SIG-M5 (cell line): ENCODE measurements around the gene KNDC1.

ENCODE experiments used
- DNase-seq: peaks from one replicate; lab custom pipeline; 2025; lab: John Stamatoyannopoulos, UW

The KNDC1 gene

DNA sequence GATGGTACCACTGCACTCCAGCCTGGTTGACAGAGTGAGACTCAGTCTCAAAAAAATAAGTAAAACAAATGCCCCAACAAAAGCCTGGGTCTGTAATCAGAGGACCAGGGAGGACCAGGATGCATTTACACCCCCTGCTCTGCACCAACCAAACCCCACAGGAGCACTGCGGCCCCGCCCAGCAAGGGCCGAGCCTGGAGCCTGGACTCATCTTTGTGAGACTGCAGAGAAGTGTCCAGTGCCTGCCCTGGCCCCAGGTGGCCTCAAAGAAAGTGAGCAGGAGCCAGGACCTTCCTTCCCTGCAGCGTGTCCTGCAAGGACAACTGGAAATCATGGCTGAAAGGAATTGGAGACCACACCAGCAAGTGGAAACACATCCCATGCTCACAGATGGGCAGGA lies 31.6 kb downstream of the KNDC1 start:
- no peak for DNase-seq

DNA sequence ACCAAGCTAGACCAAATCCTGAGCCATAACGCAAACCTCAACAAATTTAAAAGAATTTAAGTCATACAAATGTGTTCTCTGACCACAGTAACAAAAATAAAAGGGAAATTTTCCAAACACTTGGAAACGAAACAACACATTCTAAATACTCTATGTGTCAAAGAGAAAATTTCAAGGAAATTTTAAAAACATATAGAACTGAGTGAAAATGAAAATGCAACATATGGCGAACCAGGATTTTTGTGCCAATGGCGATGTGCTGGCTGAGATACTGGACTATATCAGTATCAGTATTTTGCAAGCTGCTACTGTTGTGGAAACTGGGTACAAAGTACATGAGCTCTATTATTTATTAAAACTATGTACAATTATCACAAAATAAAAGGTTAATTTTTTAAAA lies 34.1 kb downstream of the KNDC1 start:
- no peak for DNase-seq

DNA sequence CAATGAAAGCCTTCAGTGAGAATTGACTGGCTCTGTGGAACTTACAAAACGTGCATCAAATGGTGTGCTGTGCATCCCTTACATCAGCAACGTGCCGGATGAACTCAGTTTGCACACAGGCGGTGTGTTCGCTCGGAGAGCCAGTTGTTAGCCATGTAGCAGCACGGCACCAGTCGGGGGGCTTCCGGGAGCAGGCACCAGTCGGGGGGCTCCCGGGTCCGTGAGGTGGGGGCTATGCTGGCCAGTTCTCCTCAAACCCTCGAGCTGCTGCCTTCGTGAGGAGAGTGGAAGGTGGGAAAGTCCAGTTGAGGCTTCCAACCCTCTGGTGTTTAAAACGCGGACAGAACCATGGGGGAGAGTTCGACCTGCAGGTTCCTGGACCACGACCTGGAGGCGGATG lies 35.1 kb downstream of the KNDC1 start:
- DNase-seq, result no peak

DNA sequence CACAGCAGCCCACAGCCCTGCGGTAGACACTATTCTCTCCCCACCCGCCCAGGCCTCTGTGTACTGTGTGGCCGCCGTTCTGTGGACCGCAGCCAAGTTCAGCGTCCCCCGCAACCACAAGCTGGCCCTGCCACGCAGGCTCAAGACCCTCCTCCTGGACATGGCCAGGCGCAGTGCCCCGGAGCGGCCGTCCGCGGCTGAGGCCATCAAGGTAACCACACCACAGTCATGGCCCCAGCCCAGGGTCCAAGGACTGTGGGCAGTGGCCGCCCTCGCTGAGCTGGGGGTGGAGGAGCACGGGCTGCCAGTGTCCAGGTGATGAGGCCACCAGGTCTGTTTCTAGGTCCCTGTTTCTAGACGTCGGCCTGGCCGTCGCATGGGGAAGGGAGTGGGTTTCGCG lies 35.6 kb downstream of the KNDC1 start:
- no peak for DNase-seq

DNA sequence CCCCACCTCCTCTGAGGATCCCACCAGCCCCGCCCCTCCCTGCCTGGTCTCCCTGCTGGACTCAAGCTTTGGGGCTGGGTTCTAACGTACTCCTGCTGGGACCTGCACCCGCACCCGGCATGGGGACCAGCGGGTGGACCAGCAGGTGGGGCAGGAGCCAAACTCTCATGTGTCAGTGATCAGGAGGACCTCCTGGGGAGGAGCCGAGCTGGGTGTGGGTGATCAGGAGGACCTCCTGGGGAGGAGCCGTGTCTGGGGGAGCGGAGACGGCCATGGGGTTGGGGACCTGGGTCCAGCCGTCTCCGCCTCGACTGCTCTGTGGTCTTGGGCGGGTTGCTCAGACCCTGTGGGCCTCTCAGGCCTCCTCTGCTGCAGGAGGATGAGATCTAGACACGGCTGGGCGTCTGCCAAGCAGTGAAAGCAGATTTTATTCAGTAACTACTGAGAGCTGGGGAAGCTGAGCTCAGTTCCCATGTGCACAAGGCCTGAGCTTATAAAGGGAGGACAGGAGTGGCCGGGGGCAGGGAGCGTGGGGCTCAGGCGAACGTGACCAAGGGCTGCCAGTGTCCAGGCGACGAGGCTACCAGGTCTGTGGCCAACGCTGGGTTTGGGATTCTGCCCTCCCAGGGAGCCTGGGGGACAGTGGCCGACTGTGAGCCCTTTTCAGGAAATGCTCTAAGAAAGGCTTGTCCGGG lies 36.3 kb downstream of the KNDC1 start:
- DNase-seq, result no peak

DNA sequence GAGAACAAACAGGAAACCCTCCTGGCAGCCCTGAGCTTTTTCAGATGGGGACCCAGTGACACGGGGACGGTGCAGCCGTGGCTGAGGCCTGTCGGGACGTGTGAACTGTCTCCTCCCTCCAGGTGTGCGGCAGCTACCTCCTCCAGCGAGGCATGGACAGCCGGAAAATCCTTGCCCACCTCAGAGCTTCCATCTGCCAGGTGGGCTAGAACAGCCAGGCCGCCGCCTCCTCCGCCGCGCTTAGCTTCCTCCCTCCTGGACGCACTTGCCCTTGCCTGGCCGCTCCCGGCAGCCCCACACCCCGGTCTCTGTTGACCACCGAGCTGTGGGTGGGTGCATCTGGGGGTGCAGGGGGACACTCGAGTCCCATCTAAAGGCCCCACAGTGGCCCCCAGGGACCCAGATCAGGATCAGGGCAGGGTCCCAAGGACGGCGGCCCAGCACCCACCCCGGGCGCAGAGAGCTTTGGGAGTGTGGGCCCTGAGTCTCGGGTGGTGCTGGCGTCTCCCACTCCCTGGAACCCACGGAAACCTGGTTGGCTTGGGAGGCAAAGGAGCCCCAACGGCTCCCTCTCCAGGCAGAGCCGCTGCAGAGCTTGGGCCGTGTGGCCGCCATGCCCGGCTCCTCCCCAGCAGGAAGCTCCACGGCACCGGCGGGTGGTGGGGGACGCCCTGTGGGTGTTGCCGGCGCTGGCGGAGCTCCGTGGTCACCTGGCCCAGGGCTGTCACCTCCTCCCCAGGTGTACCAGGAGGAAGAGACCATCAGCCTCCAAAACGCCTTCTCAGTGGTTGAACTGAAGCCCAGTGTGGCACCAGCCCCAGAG lies 37.1 kb downstream of the KNDC1 start:
- DNase-seq, result no peak

DNA sequence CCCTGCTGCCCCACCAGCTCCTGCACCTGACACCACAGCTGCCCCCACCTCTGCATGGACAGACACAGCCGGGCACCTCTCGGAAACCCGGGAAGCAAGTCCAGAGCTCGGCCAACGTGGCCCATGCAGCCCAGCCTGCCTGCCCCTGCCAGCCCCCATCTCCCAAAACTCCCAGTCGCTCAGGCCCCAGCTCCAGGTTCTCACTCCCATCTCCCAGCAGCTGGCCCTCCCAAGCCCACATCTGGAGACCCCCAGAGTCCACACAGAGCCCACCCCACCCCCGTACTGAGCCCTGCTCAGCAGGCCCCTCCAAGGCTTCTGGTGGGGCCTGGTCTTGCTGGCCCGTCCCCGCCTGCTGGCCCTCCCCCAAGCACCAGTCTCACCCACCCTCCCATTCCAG lies 37.8 kb downstream of the KNDC1 start:
- no peak for DNase-seq

DNA sequence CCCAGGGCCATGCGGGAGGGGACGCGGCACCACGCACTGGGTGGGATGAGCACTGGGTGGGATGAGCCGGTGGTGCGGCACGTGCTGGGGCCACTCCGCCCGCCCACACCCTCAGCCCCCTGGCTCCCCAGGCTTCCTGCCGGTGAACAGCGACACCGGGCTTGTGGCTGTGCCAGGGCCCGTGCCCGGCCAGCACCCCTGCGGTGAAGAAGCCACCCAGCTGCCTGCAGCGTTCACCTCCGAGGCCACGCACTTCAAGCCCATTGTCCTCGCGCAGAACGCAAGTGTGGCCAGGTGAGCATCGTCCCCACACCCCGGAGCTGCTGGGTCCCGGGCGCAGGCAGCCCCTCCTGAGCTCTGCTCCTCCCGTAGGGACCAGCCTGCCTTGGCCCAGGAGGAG lies 38.2 kb downstream of the KNDC1 start:
- no peak for DNase-seq

DNA sequence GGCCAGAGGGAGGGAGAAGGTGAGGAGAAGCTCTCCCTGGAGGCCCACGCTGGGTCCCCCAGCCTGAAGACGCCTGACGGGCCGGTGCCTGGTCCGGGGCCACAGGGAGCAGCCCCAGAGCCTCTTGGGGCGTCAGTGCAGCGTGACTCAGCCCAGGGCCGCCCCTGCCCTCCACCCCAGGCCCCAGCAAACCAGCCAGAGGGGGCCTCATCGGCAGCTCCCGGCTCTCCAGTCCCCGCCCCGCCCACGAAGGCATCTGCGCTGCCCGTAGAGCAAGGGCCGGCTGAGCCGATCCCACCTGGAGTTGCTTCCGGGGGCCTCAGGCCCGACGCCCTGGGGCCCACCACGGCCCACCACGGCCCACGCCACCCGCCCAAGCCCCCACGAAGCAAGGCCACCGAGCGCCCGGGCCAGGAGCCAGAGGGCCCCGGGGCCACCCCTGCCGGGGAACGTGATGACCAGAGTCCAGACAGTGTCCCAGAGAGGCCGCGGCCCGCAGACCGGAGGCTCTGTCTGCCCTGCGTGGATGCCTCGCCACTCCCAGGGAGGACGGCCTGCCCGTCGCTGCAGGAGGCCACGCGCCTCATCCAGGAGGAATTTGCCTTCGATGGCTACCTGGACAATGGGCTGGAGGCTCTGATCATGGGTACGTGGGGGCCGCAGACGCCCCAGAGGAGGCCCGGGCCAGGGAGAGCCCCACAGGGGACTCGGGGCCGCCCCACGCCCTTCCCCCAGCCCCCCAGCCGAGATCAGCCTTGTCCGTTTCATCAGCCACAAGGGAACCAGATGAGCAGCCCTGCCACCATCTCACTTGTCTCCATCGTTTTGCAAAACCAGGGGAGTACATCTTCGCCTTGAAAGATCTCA lies 38.8 kb downstream of the KNDC1 start:
- no peak for DNase-seq

DNA sequence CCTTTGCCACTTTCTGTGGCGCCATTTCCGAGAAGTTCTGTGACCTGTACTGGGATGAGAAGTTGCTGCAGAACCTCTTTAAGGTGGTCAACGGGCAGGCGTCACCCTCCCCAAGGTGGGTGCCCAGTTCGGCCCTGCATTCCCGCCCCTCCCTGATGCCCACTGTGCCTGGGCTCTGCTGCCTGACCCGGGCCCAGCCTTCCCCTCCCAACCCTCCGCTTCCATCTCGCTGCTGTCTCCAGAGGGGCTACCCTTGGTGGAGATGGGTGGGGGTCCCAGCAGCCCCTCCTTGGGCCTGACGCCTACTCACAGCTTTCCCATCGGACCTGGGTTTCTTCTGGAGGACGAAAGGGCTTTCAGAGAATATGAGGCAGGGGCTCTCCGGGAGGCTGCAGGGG lies 39.5 kb downstream of the KNDC1 start:
- DNase-seq, result no peak

DNA sequence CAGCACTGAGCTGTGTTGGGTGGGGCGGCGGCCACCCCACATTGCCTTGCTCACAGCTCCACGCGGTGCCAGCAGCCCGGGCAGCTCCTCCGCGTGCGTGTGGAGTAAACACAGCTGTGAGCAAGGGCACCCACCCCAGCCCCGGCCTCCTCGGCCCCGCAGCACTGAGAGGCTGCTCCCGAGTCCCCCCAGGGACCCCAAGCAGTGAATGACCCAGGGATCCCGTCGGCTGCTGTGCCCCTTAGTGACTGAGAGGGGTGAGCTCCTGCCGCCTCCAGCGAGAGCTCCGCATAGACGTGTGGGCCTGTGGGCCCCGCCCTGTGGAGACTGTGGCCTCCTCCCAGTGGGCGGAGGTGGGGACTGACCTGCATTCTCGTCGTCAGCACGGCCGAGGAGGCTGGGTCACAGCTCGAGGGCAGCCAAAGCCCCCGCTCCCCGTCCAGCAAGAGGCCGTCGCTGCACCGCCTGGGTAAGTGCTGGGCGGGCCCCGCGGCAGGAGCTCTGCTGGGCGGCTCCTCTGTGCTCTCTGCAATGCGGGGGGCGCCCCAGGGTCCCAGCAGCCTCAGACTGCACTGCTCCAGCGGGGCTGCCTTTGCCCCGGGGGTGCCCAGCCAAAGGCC lies 40.1 kb downstream of the KNDC1 start:
- no peak for DNase-seq

DNA sequence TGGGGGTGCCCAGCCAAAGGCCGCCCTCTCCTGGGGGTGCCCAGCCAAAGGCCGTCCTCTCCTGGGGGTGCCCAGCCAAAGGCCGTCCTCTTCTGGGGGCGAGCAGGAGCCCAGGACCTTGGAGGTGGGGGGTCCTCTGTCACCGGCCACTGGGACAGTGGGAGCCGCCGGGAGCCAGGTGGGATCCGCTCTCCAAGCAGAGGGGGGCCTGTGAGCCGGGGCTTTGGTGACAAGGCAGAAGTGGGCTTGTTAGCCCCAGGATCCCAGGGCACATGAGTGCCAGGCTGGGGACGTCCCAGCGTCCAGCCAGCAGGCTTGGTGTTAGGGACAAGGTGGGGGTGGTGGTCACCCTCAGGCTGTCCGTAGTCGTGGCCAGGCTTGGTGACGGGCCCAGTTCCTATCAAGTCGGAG lies 40.6 kb downstream of the KNDC1 start:
- DNase-seq, result no peak

DNA sequence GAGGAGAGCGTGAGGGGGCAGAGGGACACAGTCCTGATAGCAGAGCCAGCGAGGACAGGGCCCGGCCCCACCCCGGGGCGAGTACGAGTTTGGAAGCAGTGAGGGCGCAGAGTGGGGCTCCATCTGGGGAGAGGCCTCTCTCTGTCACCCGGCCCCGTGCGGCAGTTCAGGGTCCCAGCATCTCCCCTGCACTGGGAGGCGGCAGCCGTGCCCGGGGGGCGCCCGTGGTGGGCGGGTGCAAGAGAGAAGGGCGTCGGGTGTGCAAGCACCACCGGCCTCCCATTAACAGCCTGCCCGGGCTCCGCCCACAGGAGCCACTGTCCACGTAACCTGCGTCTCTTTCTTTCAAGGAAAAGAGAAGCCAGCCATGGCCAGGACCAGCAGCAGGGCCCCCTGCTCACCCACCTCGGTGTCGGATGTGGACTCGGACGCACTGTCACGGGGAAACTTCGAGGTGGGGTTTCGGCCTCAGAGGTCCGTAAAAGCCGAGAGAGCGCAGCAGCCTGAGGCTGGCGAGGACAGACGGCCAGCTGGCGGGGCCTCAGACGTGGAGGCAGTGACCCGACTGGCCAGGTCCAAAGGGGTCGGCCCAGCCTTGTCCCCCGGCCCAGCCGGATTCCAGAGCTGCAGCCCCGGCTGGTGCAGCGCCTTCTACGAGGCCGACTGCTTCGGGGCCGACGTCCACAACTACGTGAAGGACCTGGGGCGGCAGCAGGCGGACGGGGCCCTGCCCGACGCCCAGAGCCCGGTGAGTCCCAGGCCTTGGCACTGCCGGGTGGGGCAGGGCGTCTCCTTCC lies 41.3 kb downstream of the KNDC1 start:
- DNase-seq, result no peak

DNA sequence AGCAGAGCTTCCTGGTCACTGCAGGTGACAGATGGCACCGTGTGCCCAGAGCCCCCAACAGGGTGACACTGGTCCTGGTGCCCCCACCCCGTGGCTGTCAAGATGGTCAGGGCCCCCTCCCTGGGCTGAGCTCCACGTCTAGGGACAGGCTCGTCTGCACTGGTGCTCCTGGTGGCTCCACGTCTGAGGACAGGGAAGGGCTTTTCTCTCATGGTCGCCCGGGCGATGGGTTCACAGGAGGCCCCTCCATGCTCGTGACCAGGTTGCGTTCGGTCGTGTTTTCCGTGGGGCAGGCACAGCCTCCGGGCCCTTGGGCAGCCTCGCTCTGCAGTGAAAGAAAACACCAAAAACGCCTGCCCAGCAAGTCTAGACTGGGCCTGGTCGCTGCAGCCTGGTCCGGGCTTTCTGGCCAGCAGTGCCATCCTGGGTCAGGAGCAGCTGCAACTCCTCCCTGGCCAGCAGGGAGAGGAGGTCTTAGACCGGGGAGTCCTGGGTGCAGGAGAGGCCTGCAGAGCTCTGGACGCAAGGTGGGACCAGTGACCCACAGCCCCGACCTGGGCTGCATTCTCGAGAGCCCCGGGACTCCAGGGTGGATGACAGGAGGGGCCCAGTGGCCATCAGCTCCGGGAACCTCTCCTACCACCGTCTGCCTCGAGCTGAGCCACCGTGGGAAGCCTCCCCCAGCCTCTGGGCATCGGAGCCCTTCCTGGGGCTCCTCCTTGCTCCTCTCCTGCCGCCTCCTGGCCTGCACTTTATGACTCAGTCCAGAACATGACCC lies 42.1 kb downstream of the KNDC1 start:
- DNase-seq, result no peak

DNA sequence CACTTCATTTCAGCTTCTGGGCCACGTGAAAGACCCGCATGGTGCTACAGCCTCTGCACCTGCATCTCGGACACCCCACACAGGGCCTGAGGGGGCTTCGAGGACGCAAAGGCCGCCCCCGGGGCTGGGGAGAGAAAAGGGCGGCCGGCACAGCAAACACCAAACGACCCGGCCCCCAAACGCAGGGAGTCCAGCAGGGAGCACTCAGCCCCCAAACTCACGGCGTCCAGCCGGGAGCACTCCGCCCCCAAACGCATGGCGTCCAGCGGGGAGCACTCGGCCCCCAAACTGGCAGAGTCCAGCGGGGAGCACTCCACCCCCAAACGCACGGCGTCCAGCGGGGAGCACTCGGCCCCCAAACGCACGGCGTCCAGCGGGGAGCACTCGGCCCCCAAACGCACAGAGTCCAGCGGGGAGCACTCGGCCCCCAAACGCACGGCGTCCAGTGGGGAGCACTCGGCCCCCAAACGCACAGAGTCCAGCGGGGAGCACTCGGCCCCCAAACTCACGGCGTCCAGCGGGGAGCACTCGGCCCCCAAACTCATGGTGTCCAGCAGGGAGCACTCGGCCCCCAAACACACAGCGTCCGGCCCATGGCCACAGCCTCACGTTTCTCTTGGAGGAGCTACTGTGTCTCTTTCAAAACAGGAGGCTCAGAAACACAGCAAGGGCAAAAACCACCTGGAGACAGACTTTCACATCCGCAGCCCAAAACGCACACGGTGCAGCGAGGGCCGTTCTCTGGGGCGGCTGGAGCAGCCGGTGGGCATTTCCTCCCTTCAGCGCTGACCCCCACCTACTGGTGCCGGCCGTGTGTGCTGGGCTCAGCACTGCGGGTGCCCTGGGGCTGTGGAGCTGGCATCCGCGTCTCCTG lies 43.0 kb downstream of the KNDC1 start:
- no peak for DNase-seq

DNA sequence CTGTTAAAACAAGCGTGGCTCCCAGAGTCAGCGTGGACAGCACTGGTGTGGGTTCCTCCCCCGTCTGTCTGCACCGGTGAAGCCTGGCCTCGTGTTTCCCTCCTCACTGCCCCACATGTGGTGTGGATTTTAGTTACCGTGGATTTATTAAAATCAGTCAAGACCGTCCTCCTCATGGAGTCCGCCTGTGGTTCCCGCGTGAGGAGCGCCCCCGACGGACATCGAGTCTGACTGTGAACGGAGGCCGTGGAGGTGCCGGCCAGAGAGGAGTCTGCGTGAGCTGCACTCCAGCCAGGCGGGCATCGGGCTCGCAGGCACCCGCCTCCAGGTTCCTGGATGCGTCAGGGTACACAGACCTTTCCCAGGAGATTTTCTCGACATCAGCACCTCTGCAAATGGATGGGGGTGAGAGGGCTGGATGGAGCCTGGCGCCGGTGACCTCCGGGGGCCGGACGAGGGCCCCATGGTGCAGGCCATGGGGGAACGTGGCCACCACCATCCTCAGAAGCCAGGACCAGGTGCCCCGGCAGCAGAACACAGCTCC lies 43.7 kb downstream of the KNDC1 start:
- no peak for DNase-seq

DNA sequence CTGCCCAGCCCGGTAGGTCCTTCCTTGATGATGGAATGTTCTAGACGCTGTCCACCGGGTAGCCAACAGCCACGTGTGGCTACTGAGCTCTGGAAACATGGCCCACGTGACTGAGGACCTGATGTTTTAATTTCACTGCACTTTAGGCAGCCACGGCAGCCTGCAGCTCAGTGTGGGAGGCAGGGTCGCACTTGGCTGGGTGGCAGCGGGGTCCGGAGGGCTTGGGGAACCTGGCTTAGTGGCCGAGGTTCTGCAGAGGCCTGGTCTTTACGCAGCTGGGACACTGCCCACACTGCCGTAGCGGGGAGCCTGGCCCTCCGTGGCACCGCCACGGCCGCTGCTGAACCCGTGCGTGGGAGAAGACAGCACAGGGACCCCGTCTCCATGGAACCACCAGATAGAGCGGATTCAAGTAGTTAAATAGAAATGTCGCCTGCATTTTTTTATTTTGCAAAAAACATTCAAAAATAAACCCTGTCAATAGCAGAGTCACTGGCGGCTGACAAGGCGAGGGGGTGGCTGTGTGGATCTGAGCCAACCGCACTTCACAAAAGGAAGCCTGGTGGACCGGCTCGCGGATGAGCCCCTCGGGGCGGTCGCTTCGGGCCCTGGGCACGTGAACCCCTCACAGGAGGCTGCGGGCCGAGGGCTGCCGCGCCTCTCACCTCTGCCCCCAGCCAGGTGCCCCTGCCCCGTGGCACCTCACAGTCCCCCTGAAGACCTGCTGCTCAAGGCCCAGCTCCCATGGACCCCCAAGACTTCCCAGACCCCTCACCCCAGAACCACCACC lies 44.4 kb downstream of the KNDC1 start:
- no peak for DNase-seq

DNA sequence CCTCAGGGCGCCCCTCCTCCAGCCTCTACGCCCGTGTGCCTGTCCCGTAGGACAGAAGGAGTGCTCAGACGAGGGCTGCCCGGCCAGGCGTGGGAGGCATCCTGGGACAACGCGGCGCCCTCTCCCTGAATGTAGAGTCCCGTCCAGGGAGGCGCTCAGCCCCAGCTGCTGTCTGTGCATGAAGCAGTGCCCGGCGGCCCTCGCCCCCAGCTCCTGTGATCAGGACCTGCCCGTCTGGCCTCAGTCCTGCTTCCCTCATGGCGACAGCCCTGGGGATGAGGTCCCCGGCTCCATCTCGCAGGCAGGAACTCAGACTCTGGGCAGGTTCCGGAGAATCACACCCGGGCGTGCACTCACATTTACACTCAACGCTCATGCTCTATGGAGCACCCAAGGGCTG lies 45.1 kb downstream of the KNDC1 start:
- no peak for DNase-seq
